Amniotic epithelial cell (primary cell): ENCODE data around the gene ABR.
"Not testable (repeated sequence)": the region's sequence is repeated elsewhere in the genome, so short reads cannot be mapped to it uniquely, and the experiment has no call there.

Source experiments
- DNase-seq: peaks from one replicate; pipeline ENCODE4 v3.0.0-alpha.2; 2010; ENCODE audit warnings: low read depth

Gene ABR

DNA sequence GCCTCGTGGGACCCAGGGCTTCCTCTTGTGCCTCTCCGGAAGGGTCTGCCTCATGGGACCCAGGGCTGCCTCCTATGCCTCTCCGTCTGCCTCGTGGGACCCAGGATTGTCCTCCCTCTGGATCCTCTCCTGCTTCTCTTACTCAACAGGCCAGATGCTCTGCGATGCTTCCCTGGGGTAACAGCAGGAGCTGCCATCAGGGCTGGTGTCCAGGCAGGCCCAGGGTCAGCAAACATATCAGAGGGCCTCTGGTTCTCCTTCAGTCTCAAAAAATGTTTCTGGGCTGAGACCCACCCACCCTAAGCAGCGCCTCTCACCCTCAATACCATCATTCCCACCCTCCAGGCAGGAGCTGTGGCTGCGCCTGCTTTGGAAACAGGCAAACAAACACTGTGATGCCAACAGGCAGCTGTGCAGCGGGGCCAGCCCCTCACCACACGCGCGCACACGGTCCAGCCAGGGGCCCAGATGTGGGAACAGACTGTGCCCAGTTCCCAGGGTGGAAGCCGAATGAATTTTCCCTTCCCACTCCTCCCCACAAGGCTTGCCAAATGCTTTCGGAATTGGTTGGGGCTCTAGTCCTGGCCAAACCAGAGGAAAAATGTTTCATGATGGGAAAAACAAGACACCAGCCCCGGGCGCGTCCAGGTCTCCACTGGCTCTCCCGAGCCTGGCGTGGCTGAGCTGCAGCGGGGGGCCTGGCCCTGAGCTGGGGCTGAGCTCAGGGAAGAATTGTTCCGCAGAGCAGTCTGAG lies 171.6 kb downstream of the ABR start:
- no peak for DNase-seq

DNA sequence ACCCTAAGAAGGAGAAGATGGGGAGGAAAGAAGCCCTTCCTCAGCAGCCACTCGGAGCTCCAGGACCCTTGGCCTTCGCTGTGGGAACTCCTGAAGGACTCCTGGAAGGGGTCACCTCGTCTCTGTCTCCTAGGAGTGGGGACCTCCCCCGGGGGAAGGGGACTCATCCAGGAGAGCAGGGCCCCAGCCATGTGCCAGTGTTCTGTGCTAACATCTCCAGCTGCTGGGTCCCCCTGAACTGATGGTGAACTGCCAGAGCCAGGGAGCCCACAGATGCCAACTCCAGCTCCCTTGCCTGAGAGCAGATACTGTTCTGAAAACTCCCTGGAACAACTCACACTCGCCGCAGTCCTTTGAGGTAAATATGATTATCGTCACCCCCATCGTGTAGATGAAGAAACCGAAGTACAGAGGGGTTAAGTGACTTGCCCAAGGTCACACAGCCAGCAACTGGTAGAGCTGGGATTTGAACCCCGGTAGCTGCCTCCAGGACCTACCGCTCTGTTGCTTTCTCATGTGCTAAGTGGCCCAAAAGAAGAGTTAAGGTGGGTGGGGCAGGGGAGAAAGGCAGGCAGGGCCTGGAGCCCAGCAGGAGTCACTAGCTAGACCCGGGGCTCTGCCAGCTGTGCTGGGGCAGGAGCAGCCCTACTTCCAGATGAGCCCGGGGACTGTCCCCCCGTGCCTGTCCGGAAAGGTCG lies 172.3 kb downstream of the ABR start:
- no peak for DNase-seq

DNA sequence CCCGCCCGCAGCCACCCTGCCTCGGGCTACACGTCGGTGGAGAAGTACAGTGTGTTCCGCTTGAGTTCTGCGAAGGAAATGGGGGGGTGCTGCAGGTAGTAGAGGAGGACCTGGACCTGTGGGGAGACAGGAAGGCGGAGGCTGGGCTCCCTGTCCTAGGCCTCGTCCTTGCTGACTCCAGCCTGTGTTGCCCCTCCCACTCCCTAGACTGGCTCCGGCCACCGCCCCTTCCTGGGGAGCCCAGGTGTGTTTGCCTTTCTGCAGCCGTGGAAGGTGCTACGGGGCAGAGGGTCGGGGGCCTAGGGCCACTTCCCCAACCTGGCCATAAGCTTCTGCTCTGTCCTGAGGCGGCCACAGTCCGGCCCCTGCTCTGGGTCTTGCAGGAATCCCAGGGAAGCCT lies 173.7 kb downstream of the ABR start:
- DNase-seq = no peak

DNA sequence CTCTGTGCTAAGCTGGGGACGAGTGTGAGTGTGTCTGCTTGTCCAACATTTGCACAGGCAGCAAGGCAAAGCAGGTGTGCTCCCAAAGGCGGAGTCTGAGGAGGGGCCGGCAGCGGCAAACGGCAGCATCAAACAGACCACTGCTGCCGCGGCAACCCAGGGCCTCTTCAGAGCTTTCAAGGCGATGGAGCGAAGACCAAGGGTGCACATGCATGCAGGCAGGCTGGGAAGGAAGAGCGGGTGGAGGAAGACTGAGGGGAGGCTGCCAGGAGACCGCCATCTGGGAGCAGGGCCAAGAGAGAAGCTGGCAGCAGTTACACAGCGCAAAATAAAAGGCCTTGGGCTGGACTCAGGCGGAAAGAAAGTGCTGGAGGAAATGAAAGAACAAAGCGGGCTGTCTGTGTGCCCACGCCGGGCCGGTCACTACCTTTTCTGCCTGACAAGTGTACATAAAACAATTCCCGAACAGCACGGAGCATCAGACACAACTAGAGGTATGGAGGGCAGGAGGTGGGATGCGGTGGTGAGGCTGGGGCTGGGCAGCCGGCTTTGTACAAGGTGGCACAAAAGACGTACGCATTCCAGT lies 174.3 kb downstream of the ABR start:
- peak; percentile 58 for DNase-seq

DNA sequence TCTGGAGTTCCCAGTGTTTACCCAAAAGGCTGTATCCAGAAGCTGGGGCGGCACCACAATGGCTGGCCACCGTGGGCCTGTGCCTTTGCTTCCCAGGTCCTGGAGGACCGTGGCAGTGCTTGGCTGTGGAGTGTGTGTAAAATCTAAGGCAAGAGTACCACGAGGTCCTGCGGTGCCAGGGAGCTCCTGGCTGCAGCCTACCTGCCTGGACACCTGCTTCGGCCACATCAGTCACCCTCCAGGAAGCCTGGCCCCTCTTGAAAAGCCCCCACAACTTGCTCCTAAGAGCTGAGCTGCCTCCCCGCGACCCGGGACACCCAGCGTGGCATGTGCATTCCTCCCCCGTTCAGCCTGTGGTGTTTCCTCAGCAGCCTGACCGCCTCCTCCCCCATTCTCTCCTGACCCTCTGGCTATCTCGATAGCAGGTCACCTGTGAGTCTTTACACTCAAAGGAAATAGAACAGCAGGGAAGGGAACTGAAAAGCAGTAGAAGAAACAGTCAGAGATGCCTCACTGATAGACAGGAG lies 174.9 kb downstream of the ABR start:
- no peak for DNase-seq

DNA sequence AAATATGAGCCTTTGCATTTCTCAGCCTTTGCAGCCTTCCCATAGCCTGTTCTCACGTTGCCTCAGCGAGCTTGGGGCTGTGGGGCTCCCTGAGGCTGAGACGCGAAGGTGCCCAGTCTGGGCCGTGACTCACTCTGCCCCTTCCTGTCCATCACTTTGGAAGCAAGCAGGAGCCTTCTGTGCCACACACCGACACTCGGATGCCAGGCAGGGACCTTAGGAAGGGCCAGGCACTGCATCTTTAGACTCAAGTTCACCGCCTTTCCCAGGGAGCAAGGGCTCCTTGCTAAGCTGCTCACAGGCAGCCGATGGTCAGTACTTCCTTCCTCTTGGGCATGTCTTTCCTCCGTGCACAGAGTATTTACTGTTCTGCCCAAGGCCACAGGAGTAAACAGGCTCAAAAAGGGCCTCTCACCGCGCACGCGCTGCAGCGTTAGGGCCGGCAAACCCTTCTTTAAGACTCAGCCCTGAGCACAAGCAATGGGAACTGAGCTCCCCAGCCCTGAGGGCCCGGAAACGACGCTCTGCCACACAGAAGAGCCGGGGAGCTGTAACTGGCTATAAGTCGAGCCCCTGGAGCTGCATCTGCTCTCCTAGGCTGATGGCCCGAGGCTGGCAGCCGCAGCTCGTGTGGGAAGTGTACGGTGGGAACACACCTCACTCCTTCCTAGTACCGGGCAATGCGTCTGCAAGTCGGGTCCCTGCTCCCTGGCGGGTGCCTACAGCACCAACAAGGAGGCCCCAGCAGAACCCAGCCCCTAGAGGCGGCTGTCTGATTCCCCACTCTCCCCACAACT lies 175.6 kb downstream of the ABR start:
- DNase-seq = no peak

DNA sequence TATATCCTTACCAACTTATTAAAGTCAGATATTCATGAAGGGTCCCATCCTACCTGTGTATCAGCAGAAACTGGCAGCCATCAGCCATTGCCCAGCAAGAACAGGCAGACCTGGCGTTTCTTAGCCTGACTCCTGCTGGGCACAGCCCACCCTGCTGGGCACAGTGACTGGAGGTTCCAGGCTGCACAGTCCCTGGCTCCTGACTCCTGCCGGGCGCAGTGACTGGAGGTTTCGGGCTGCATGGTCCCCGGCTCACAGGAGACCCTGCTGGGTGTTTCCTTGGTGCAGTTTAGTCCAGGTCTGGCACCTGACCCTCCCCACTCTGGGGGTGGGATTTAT lies 176.2 kb downstream of the ABR start:
- DNase-seq = no peak

DNA sequence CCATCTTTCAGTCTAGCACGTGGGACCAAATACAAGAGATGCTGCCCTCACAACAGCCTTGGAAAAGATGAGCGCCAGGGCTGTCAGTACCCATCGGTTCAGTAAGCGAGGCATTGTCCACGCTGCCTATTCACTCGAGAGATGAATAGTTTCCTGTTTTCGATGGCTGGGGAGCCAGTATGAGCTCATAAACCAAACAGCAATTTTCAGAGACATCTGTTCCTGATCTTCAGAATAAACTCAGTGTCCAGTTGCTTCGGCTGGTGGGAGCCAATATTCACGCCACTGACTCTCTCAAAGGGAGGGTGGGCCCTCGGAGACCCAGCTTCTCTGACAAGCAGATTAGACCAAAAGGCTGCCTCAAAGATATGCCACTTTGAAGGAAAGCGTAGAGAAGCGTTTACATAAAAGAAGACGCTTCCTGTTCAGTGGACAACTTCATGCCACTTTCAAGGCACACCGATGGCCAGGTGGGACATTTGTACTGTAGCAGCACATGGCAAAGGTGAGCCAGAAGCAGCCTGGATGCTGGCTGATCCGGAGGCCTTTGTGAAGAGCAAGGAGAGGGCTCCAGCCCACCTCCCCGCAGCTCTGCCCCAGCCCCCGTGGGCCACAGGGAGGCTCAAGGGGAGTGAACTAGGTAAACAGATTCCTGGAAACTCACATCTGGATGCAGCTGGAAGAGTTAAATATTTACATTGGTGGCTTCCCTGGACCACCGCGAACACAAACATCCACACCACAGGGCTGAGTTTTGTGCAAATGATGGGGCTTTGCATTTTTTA lies 176.8 kb downstream of the ABR start:
- DNase-seq = no peak

DNA sequence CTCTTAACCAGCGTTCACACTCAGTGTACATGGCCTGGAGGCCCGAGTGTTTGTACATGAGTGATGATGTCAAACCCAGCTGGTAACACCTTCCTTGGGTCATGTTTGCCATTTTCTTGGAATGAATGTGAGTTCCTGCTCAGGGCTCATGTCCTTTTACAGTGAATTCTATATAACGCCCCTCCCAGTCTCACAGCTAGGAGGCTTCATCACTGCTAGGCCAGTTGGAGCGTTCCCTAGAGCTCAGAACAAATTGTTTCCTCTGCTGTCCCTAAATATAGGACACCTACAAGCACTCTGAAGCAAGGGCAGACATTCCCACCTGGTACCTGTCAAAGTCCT lies 177.4 kb downstream of the ABR start:
- DNase-seq = no peak

DNA sequence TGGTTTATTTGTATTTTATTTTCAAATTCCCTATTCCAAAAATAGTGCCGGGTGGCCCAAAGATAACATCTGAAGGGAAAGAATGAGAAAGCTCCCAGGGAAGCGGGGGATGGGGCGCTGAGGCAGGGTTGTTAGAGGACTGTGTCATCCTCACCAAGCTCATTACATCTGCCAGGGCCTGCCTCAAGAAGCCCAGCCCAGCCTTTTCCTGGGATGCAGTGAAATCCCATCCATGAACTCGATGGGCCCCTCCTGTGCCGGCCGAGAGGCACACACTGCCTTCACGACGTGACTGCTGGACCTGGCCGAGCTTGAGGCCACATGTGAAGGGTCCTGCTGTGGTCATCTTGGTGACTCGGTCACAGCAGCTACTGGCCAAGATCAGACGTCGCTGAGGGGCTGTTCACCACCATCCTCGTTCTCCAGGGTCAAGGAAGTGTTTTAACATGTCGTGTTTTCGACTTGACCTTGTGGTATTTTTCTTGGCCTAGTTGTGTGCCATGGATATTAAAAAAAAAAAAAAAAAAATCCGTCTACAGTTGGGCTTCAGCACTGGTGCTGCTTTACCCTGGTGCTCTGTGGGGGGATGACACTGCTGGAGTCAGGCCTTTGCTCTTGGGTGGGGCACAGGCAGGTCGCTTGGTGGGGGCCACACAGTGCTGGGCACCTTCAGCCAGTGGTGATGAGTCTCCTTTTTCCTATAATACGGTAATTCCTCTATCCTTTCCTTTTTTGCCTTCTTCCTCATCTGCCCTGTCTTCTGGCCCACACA lies 178.0 kb downstream of the ABR start:
- DNase-seq = peak; percentile 49

DNA sequence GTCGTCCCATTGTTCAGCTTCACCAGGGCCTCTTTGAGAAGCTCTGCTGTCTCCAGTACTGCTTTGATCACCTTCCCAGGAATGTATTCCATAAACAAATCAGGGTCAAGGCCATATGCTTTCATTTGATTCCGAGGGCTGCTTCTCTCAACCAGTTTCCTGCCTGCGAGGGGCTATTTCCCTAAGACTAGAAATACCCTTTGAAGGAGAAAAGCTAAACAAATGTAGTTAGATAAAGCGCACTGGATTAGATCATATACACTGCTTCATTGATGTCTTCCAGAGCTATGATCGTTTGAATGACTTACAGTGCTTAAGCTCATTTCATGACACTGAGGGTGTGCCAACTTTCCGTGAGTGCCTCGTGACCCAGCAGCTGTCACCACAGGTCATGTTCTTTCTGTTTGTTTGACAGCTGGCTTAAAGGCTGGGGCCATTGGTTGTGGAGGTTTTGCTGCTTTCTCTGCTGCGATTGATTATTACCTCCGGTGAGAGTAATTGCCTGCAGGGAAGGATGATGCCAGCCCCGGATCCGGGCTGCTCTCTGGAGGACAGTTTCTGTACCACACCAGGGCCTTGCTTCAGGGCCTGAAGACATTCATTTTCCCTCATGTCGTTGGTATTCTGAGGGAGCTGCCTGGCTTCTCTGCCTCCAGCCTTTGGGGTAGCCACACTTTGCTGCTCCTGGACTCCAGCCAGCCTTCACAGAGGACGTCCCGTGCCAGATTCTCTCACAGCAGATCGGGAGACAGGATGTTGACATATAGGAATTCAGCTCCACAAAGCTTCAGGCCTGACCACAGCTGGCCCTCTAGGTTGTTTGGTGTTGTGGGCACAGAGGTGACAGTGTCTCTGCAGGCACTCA lies 179.0 kb downstream of the ABR start:
- no peak for DNase-seq

DNA sequence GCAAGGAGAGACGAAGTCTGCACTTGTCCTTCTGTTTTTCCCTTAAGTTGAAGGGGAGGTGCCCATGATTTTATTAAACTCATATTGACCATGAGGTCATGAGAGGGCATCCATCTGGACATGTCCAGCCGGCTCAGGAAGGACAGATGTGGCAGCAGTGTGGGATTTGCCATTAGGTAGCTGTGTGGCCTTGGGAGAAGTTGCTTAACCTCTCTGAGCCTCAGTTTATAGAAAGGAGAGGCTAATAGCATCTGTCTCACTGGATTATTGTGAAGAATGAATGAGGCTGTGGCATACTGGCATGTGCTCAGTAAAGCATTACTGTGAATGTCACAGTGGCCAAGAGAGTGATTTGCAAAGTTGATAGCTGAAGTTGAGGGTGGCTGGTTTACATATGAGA lies 181.7 kb downstream of the ABR start:
- DNase-seq = no peak

DNA sequence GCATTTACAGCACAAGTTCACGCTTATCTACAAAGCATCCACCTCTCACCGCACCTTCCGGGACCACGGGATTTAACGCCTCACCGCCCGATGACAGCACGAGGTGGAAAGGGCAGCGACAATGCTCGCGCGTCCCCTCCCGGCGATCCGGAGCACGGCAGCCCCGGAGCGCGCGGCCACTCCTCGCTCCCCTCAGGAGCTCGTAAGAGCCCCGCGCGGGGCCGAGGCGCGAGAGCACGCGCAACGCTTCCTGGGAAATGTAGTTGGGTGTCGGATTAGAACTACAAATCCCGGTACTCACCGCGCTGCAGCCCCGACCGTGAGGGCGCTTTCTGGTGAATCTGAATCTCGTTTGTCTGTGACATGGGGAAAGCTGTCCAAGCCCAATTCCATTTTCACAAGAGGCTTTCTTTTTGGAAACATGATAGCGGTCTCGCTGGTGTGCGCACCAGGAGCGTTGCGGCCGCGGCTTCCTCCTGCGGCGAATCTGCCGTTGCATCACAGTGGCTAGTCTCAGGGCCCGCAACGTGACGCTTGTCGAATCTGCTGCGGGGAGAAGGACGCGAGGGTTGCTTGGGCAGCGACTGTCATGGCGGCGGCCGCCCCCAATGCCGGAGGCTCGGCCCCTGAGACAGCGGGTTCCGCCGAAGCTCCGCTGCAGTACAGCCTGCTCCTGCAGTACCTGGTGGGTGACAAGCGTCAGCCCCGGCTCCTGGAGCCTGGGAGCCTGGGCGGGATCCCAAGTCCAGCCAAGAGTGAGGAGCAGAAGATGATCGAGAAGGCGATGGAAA lies 183.0 kb downstream of the ABR start, which contains the start of gene TIMM22:
Gene TIMM22 (plus strand): TSS at position 576 of the 791 bp plus-strand sequence. CDS start 14 bp downstream, at position 590.
- DNase-seq = peak; percentile 97

DNA sequence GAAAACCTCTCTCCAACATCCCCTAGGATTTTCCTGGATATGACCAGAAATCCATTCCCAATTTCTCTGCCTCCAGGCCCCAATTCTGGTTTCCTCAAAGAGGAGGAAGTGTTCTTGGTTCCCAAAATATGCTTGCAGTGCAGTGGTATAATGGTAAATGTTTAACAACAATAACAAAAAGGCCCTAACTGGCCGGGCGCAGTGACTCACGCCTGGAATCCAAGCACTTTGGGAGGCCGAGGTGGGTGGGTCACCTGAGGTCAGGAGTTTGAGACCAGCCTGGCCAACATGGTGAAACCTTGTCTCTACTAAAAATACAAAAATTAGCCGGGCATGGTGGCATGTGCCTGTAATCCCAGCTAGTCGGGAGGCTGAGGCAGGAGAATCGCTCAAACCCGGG lies 184.5 kb downstream of the ABR start:
- DNase-seq = not testable (repeated sequence)

DNA sequence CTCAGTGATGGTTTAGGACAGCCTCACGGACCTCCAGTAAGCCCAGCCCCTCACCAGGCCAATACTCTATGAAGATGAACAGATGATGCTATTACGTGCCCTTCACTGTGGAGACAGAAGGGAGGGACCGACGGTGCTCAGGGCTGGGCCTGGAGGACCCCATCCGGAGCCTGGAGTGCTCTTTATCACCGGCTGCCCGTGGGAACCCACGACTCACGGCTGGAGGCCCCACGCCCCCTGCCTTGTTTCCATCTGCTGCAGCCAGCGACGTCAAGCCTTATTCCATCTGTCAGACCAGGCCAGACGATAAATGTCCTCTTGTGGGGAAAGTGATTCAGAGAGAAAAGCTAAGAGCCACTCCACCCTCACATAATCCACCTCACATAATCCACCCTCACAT lies 186.8 kb downstream of the ABR start:
- no peak for DNase-seq

DNA sequence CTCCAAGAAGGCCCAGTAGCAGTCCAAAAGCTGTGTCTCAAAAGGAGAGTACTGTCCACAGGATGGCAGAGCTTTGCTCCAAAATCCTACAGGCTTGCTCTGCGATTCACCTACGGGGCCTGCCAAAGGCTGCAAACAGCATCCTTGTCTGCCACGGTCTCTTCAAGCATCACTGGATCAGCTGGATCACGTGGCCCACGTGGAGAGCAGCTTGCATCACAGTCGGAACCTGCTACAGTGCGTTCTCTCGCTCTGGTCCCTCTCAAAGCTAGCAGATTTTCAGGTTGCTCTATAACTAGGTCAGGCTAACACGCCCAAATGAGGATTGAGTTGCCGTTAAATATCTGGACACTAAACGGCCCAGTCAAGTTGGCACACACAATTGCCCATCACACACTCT lies 191.2 kb downstream of the ABR start:
- no peak for DNase-seq

DNA sequence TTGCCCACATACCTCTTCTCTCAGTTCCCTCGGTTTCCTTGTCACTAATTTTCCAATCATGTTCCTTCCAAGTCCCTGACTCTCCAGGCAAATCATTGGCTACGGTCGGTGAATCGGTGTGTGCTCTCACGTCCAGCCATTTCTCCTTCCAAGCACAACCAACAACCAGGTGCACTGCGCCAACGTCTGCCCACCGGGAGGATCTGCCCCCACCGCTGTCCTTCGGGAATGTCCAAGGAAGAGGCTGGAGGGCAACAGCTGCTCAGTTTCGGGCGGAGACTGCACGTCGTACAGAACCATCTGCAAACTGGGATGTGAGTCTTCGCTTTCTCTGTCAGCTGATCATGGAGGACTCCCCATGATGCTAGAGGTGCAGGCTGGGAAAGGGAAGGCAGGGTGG lies 191.8 kb downstream of the ABR start:
- no peak for DNase-seq

DNA sequence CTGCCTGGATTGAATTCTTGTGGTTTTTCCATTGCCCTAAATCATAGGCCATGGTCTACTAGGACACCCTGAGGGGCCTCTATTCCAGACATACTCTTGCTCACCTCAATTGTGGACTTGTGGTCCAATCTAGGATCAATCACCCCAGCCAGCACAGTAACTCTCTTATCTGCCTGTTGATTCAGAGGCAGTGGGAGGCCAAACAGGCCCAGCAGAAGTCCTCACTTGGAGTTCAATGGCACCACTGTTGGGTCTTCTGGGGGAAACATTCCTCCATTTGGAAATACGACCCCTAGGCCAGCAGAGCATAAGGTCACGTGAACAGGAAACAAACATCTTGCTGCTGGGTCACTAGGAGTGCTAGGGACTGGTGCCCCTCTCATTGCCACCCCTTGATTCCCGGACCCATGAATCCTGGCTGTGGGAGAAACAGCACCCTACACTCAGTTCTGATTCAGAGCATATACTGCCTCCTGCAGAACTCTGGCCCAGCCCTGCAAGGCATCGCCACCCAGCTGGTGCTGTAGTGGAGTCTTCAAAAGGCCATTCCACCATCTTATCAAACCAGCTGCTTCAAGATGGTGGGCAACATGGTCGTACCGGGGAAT lies 193.4 kb downstream of the ABR start:
- DNase-seq = no peak

DNA sequence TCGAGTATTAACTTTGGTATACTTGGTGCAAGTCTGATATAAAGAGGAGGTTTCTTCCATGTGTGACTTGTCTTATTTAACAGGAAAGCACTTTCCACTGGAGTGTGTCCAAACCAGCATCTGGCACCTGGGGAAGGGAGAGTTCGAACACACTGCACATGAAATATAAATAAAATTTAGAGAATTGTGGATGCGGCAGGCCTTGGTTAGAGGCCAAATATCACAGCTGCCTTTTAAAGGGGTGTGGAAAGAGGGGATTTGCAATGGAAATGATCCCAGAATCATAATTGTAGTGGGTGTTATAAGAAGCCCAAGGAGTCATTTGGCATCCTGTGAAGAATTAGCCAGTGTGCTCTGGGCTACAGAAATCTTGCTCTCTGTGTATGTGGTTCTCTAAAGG lies 195.9 kb downstream of the ABR start:
- DNase-seq = no peak
